NT2/D1 (cell line): ENCODE results near the gene ILF2.
A peak's percentile ranks its signal among the peaks of the same experiment; 100 is the strongest.

Source experiments
- DNase-seq: peaks from one replicate; pipeline ENCODE4 v3.0.0-alpha.2; 2011; ENCODE audit warnings: low read depth, low spot score
- H3K27me3 ChIP-seq: 2 replicates; pipeline ENCODE4 v1.6.0; 2011; ENCODE audit warnings: mild to moderate bottlenecking; ENCODE audit not compliant: insufficient read length, insufficient read depth
- H3K36me3 ChIP-seq: 2 replicates; pipeline ENCODE4 v1.6.1; 2011; ENCODE audit warnings: mild to moderate bottlenecking, low read length, mixed read lengths; ENCODE audit not compliant: insufficient read depth, insufficient read length
- H3K4me1 ChIP-seq: 2 replicates; pipeline ENCODE4 v1.5.1; 2011; ENCODE audit not compliant: insufficient read depth, insufficient read length
- H3K4me3 ChIP-seq: 2 replicates; pipeline ENCODE4 v1.5.1; 2011; ENCODE audit warnings: low read depth; ENCODE audit not compliant: insufficient read length
- H3K9ac ChIP-seq: 2 replicates; pipeline ENCODE4 v1.6.0; 2011; ENCODE audit warnings: low read depth; ENCODE audit not compliant: insufficient read length
- H3K9me3 ChIP-seq: 2 replicates; pipeline ENCODE4 v1.5.1; 2011; ENCODE audit warnings: mild to moderate bottlenecking, low read length; ENCODE audit not compliant: insufficient read depth
- SUZ12 ChIP-seq: IDR thresholded peaks from 2 replicates; pipeline ENCODE4 v1.6.1; 2011; ENCODE audit not compliant: insufficient read length, insufficient read depth; ENCODE audit errors: extremely low read depth
- YY1 ChIP-seq: IDR thresholded peaks from 2 replicates; pipeline ENCODE4 v1.6.1; 2011; ENCODE audit not compliant: insufficient read length, insufficient read depth
- ZNF274 ChIP-seq: IDR thresholded peaks from 2 replicates; pipeline ENCODE4 v1.6.1; 2011; ENCODE audit warnings: mild to moderate bottlenecking, low read depth, low read length

The ILF2 gene

DNA sequence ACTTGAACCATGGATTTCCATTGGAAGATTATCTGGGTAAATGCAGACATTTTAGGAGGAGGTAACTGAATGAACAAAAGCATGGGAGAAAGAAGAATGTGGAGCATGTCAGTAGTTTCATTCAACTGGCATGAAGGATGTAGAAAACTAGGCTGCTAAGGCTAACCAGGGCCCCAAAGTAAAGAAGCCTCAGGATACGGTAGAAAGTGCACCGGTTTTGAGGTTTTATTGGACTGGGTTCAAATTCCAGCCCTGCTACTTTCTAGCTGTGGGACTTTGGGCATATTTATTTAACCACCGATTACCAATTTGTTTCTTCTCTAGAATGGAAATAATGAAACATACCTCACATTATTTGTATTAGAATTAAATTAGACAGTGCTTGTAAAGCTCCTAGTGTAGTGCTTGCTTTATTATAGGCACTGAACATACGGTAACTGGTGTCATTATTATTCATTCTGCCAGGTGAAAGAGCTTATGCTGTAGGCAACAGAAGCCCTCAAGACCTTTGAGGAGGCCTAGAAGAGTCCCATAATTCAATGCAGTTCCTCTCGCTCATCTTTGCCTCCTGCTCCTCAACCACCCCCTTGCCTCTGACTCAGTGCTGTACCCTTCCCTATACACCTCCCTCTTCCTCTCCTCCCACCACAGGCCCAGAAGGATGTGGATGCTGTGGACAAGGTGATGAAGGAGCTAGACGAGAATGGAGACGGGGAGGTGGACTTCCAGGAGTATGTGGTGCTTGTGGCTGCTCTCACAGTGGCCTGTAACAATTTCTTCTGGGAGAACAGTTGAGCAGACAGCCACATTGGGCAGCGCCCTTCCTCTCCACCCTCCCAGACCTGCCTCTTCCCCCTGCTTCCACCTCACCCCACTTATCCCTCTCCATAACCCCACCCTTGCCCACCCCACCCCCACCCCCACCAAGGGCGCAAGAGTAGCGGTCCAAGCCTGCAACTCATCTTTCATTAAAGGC is 39.5 kb downstream of the ILF2 start:
- DNase-seq, result no peak
- Histone ChIP-seq H3K9me3 (no peaks in the 10 kb centered on the region), H3K4me3 (no peak overlapping the region), H3K9ac (no peak overlapping the region), H3K27me3 (no peaks in the 10 kb centered on the region), H3K4me1 (peaks cover 28% of the 10 kb centered on the region), H3K36me3 (peaks cover 25% of the 10 kb centered on the region)
- TF ChIP-seq ZNF274, result no peak
- no peak for TF ChIP-seq SUZ12
- no peak for TF ChIP-seq YY1

GRCh38 chr1:153630384-153630783 is 40.4 kb downstream of the ILF2 start:
- Histone ChIP-seq H3K4me3 (no peak overlapping the region), H3K9ac (no peak overlapping the region), H3K9me3 (no peaks in the 10 kb centered on the region), H3K27me3 (no peaks in the 10 kb centered on the region), H3K36me3 (peaks cover 24% of the 10 kb centered on the region), H3K4me1 (peaks cover 34% of the 10 kb centered on the region)
- DNase-seq, result no peak
- TF ChIP-seq ZNF274 (no peak), SUZ12 (no peak), YY1 (no peak)

DNA sequence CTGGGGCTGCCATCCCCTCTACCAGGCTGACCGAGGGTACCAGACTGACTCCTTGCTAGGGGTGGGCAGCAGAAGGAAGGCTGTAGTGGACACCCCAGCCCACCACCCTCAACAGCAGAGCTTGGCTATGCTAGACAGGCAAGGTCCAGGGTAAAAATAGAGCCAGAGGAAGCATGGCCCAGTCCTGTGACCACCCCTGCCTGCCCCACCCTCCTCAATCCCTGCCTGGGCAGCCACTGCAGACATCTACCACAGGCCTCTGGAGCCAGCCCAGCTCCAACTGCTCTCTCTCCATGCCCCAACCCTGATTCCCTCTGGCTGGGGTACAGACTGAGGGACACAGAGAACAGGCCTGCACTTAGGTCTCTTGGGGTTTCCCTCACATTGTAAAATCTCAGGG is 40.8 kb downstream of the ILF2 start:
- peak overlapping the region; percentile 24 for H3K9ac ChIP-seq
- H3K4me3 ChIP-seq, result no peak overlapping the region
- H3K27me3 ChIP-seq, result no peaks in the 10 kb centered on the region
- H3K4me1 ChIP-seq, result peaks cover 34% of the 10 kb centered on the region
- DNase-seq, result no peak
- no peak for TF ChIP-seq ZNF274
- TF ChIP-seq SUZ12, result no peak
- no peak for TF ChIP-seq YY1
- peaks cover 24% of the 10 kb centered on the region for H3K36me3 ChIP-seq
- H3K9me3 ChIP-seq, result no peaks in the 10 kb centered on the region

- H3K9me3 ChIP-seq, result no peaks in the 10 kb centered on the region
- peaks cover 34% of the 10 kb centered on the region for H3K4me1 ChIP-seq
- no peak for TF ChIP-seq ZNF274
- TF ChIP-seq SUZ12, result no peak
- no peak for TF ChIP-seq YY1
- no peak for DNase-seq
- H3K4me3 ChIP-seq, result no peak overlapping the region
- H3K27me3 ChIP-seq, result no peaks in the 10 kb centered on the region
- H3K36me3 ChIP-seq, result peaks cover 29% of the 10 kb centered on the region
- H3K9ac ChIP-seq, result no peak overlapping the region
Measured at GRCh38 chr1:153629343-153629665, 41.5 kb downstream of the ILF2 start.

DNA sequence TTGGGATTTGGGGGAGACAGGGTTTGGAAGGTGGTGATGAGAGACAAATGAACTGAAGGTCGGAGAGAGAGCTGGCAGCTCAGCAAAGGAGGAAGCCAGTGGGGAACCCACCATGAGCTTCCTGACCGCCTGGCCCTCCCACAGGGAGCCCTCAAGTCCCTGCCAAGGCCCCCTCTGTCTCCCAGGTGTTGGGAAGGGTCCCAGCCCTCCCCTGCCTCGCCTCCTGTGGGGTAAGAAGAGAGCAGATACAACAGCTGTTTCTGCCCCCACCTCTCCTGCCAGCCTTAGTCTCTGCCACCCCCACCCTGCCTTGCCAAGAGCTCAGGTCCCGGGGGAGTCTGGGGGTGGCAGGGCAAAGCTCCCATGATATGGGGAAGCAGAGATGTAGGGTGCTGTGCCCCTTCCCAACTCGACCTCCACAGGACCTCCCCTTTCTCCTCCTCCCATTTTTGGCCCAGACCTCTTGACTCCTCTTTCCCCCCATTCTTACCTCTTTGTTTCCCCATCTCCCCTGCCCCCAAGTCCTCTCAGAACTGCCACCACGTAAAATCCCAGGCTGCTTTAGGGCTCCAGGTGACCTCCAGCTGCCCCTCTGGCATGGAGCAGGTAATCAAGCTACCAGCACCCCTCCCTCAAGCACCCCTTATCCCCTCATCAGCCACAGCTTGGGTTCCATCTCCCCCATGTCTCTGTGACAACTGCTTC is 42.0 kb downstream of the ILF2 start:
- Histone ChIP-seq H3K9me3 (no peaks in the 10 kb centered on the region), H3K4me3 (no peak overlapping the region), H3K9ac (peak overlapping the region; percentile 24), H3K36me3 (peaks cover 34% of the 10 kb centered on the region), H3K27me3 (no peaks in the 10 kb centered on the region), H3K4me1 (peaks cover 34% of the 10 kb centered on the region)
- DNase-seq, result no peak
- TF ChIP-seq YY1, result no peak
- no peak for TF ChIP-seq ZNF274
- no peak for TF ChIP-seq SUZ12

GRCh38 chr1:153627715-153628626 is 42.8 kb downstream of the ILF2 start, which contains the start of gene S100A1:
S100A1 (plus strand) TSS chr1:153628434; CDS start chr1:153630522, 2,088 bp downstream.
- DNase-seq, result no peak
- Histone ChIP-seq H3K4me1 (peaks cover 34% of the 10 kb centered on the region), H3K9me3 (no peaks in the 10 kb centered on the region), H3K27me3 (no peaks in the 10 kb centered on the region), H3K36me3 (peaks cover 39% of the 10 kb centered on the region), H3K4me3 (peak within 1 kb of the TSS; percentile 75), H3K9ac (peak within 1 kb of the TSS; percentile 91)
- no peak for TF ChIP-seq ZNF274
- no peak for TF ChIP-seq SUZ12
- no peak for TF ChIP-seq YY1
